GM10847 (cell line): ENCODE results near the gene TAOK1.
A peak's percentile ranks its signal among the peaks of the same experiment; 100 is the strongest.

Experiments
- POLR2A ChIP-seq: IDR thresholded peaks from 2 replicates; pipeline ENCODE4 v1.6.1; 2011; ENCODE audit not compliant: insufficient read length; ENCODE audit errors: extremely low read depth

The TAOK1 gene

GRCh38 chr17:29557085-29557738 is 167.0 kb downstream of the TAOK1 start:
- no peak for TF ChIP-seq POLR2A

- TF ChIP-seq POLR2A, result no peak
Observed at GRCh38 chr17:29557739-29558116, 167.6 kb downstream of the TAOK1 start.

- no peak for TF ChIP-seq POLR2A
Observed at GRCh38 chr17:29559640-29560039, 169.5 kb downstream of the TAOK1 start.

DNA sequence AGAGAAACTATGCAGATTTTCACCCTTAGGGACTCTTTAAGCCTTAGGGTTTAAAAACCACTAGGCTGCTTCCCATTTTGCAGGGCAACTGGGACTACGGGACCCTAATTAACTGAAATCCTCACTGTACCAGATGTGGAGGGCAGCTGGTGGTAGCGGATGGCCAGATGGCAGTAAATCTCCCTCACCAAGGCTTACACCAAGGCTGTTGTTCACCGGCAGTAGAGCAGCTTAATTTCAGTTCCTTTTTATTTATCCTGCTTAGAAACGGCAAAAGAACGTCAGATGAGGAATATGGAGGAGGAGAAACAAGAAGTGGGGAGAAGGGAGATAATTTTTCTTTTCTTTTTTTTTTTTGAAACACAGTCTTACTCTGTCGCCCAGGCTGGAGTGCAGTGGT is 170.2 kb downstream of the TAOK1 start:
- no peak for TF ChIP-seq POLR2A

DNA sequence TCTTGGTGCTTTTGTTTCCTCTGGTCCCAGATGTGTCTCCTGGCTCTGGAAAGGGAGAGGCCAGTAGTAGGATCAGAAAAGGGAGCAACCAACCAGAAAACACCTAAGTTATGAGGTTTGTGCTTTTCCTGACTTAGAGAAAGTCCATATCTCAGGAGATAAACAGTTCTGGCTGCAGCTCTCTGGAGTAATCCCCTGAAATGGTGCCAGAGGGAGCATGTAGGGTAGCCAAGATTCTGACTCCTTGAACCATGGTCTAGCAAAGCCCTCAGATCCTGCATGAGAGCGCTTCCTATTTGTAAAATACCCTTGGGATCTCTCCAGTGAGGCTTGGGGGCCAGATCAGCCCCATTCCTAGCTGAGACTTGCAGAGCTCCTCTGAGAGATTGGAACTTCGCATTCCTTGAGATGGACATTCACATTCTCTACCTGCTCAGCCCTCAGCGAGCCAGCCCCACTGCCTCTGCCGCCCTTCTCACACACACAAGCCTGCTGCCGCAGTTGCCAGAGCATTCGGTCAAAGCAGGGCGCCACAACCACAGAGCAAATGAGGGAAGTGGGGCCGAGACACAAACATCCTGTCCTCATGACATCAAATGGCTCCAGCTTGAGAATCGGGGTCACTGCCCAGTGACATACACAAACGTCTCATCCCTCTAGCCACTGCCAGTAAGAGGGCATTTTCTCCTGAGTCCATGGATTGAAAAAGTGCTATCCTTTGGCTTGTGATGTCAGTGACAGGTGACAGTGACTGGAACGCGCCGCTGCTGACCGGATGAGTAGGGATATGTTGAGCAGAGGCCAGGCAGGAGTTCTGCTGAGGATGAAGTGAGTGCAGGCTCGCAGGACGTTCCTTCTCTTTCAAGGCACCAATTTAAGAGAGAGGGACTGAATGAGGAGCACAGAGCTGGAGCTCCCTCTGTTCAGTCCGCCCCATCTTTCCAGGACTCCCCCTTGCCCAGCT is 171.7 kb downstream of the TAOK1 start:
- no peak for TF ChIP-seq POLR2A

- TF ChIP-seq POLR2A, result no peak
Observed at GRCh38 chr17:29562615-29563014, 172.5 kb downstream of the TAOK1 start.

- TF ChIP-seq POLR2A, result no peak
Observed at GRCh38 chr17:29563816-29564215, 173.7 kb downstream of the TAOK1 start.

GRCh38 chr17:29565643-29566472 is 175.7 kb downstream of the TAOK1 start:
- TF ChIP-seq POLR2A, result no peak

DNA sequence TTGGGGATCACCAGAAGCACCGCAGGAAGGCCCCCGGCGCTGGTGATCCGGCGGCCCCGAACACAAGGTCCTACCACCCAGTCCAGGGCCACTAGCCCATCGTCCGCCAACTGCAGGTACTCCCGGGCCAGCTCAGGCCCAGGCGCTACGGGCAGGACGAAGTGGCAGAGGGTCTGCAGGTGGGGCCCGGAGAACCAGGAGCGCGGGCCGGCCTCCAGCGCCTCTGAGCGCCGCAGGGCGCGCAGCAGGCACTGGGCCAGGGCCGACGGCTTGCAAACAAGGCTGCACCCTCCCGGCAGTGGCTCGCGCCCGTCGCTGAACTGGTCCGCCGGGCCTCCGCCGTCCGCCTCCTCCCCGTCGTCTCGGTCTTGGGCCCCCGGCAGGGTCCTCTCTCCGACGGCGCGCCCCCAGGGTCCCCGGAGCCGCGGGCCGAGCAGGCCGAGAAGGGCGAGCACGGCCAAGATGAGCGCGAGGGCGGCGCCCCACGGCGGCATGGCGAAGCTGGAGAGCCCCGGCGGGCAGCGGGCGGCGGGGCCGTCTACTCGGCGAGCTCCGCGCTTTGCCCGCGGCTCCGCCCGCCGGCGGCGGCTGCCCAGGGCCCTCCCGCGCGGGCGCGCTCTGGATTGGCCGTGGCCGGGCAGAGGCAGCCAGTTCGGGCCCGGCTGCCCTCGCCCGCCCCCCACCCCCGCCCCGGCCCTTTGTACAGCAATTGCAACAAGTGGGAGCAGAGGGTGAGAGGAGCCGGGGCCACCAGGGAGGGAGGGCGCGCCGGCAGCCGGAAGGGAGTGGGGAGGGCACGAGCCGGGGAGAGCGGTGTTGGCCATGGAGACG is 176.5 kb downstream of the TAOK1 start, which contains the start of gene ABHD15:
TSS of gene ABHD15 (minus strand) at position 565 of the 831 bp plus-strand sequence. CDS start at position 494, 71 bp downstream.
- no peak for TF ChIP-seq POLR2A

DNA sequence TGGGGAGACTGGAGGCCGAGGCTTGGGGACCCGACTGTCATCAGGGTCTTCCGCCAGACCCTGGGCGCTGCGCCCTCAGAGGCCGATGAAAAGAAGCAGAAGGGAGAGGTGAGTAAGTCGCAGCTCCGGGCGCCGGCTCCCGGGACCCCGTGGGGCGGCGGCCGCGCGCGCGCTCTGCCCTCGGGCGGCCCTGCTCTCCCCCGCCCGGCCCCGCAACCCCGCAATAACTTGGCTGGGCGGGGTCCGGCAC is 177.1 kb downstream of the TAOK1 start:
- no peak for TF ChIP-seq POLR2A

DNA sequence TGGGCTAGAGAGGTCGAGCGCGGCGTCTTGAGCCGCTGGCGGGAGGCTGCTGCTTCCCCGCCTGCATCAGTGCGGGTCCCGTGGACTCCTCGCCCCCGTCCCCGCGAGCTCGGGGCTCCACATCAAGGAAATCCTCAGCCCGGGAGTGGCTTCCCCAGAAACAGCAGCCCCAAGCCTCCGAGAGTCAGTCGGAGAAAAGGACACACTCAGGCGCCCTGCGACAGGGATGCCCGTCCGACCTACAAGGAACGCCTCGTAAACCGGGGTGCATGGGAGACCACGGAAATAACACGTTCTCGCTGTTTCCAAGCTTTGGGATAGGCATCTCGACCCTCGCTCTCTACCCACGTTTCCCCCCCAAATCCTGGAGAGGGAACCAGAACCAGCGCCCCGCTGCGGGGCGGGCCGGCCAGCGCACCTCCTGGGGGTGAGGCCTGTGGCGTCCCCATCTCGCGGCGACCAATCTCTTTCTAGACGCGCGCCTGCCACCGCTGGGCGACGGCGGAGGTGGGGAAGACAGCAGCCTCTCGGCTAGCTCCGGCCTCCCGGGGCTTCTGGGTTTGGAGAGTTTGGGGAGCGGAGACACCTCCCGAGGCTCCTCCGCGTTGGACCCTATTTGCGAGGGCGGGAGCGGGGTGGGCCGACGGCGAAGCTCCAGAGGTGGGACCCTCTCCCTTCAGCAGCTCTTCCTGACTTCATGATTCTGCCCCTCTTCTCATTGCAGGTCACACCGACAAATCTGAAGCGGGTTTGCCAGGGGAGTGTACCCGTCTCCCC is 177.6 kb downstream of the TAOK1 start:
- no peak for TF ChIP-seq POLR2A

DNA sequence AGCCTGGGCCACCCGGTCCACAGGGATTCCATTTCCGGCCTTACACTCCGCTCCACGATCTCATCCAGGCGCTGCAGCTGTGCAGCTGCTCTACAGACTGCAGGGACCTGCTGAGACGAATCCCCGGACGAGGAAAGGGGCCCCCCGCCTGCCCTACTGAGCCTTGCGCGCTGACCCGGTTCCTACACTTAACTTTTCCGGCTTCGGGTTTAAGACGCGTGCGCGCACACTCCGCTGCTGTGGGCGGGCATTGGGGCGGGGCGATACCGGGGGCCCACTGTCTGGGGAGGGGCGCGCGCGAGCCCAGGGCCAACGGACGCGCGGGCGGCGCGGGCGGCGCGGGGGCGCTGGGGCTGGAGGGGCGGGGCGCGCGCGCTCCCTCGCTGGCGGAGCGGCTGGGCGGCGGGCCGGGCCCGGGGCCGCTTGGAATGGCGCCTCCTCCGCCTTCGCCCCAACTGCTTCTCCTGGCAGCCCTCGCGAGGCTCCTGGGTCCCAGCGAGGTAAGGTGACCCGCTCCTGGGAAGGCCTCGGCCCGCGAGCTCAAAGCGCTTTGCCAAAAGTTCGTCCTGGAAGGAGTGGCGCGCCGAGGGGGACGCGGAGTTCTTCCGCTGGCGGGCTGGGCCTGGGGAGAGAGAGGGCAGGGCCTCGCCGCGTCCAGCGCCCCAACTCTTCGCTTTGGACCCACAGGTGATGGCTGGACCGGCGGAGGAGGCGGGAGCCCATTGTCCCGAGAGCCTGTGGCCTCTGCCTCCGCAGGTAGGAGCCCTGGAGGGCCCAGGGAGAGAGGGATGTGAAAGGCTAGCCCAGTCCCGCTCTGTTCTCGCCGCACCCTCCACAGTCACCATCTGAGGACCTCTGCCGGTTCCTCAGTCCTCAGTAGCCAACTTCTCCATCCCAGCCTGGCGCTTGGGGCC is 178.4 kb downstream of the TAOK1 start, which contains the start of gene TP53I13:
TSS of gene TP53I13 (plus strand) at position 371 of the 914 bp plus-strand sequence. CDS start at position 429, 58 bp downstream.
- TF ChIP-seq POLR2A, result peak; percentile 51

- TF ChIP-seq POLR2A, result no peak
Observed at GRCh38 chr17:29569245-29569950, 179.2 kb downstream of the TAOK1 start.

DNA sequence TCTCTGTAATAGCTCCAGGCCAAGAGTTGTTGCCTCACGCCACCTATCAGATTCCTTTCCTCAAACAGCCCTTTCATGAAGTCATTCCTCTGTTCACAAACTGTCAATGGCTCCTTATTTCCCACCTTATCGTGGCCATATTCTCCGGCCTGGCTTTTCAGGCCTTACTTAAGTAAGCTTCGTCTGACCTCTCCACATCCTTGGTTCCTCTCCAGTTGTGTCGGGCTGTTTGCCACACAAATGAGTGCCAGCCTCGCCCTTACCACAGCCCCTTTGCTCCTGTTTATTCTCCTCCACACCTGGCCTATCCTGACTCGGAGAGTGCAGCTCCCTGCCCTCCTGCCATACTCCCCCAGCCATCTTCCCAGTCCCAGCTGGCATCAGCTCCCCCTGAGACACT is 180.4 kb downstream of the TAOK1 start:
- TF ChIP-seq POLR2A, result no peak
